ENCODE data around the gene TRIM9.

TRIM9 gene

GRCh38 chr14:51056421-51056820 is 38.5 kb downstream of the TRIM9 start:
- no peak overlapping the region for H2BK120ac ChIP-seq (ENCODE audit: low read depth, low read length)

GRCh38 chr14:51053157-51053556 is 41.7 kb downstream of the TRIM9 start:
- Histone ChIP-seq H2AFZ (ENCODE audit: low read depth, low read length) (no peak overlapping the region), H3K9me3 (ENCODE audit: control insufficient read depth, low read length) (no peaks in the 10 kb centered on the region), H4K91ac (ENCODE audit: low read length) (no peak overlapping the region), H3K27me3 (ENCODE audit: control insufficient read depth in 1 of 2, insufficient read depth in 1 of 2, low read length in 2 of 2) (no peaks in the 10 kb centered on the region), H2BK12ac (ENCODE audit: low read length in 2 of 2) (no peak overlapping the region), H2BK15ac (ENCODE audit: low read depth, poor library complexity, severe bottlenecking) (no peak overlapping the region), H3K9ac (ENCODE audit: low read length) (no peak overlapping the region), H3K14ac (ENCODE audit: low read length in 2 of 2) (no peak overlapping the region), H2BK5ac (ENCODE audit: low read depth, low read length, poor library complexity, severe bottlenecking) (no peak overlapping the region), H3K27ac (ENCODE audit: low read length, poor library complexity, severe bottlenecking) (no peak overlapping the region), H2AK5ac (ENCODE audit: low read length, severe bottlenecking) (no peak overlapping the region), H4K8ac (ENCODE audit: low read length) (no peak overlapping the region), H3K18ac (ENCODE audit: low read depth in 1 of 2, low read length in 2 of 2) (no peak overlapping the region), H2BK120ac (ENCODE audit: low read depth, low read length) (no peak overlapping the region), H3K4me2 (ENCODE audit: low read length, poor library complexity, severe bottlenecking) (no peak overlapping the region), H3K4me1 (ENCODE audit: control insufficient read depth, insufficient read depth, low read depth, low read length) (no peaks in the 10 kb centered on the region), H3K36me3 (ENCODE audit: control insufficient read depth in 1 of 2, insufficient read depth in 2 of 2, low read depth in 1 of 2, low read length in 2 of 2) (no peaks in the 10 kb centered on the region), H3K79me1 (replicated peaks; ENCODE audit: low read length, poor library complexity, severe bottlenecking) (no peaks in the 10 kb centered on the region), H3K4me3 (ENCODE audit: insufficient read depth in 1 of 2, low read depth in 1 of 2, low read length in 2 of 2) (no peak overlapping the region), H3K4ac (ENCODE audit: low read depth in 1 of 2, low read length in 2 of 2) (no peak overlapping the region), H3K23ac (ENCODE audit: low read length in 2 of 2) (no peak overlapping the region)
- no CpG with 5 or more reads among the region's 2 CpGs for WGBS
- DNase-seq, result no peak

More at GRCh38 chr14:51056421-51056820, 38.5 kb downstream of the TRIM9 start:
- no peaks in the 10 kb centered on the region for H3K27me3 ChIP-seq (ENCODE audit: control insufficient read depth in 1 of 2, insufficient read depth in 1 of 2, low read length in 2 of 2)
- no peak overlapping the region for H3K27ac ChIP-seq (ENCODE audit: low read length, poor library complexity, severe bottlenecking)
- H2AK5ac ChIP-seq (ENCODE audit: low read length, severe bottlenecking), result no peak overlapping the region
- no peak overlapping the region for H2BK5ac ChIP-seq (ENCODE audit: low read depth, low read length, poor library complexity, severe bottlenecking)
- no peak overlapping the region for H3K18ac ChIP-seq (ENCODE audit: low read depth in 1 of 2, low read length in 2 of 2)
- H2BK15ac ChIP-seq (ENCODE audit: low read depth, poor library complexity, severe bottlenecking), result no peak overlapping the region
- H2AFZ ChIP-seq (ENCODE audit: low read depth, low read length), result no peak overlapping the region
- no peak overlapping the region for H3K4me3 ChIP-seq (ENCODE audit: insufficient read depth in 1 of 2, low read depth in 1 of 2, low read length in 2 of 2)
- H3K4ac ChIP-seq (ENCODE audit: low read depth in 1 of 2, low read length in 2 of 2), result no peak overlapping the region
- H3K23ac ChIP-seq (ENCODE audit: low read length in 2 of 2), result no peak overlapping the region
- H3K9ac ChIP-seq (ENCODE audit: low read length), result no peak overlapping the region
- no peaks in the 10 kb centered on the region for H3K79me1 ChIP-seq (replicated peaks; ENCODE audit: low read length, poor library complexity, severe bottlenecking)
- H3K9me3 ChIP-seq (ENCODE audit: control insufficient read depth, low read length), result no peaks in the 10 kb centered on the region
- H4K8ac ChIP-seq (ENCODE audit: low read length), result no peak overlapping the region
- no peak overlapping the region for H3K14ac ChIP-seq (ENCODE audit: low read length in 2 of 2)
- no peak for DNase-seq
- H2BK12ac ChIP-seq (ENCODE audit: low read length in 2 of 2), result no peak overlapping the region
- H3K36me3 ChIP-seq (ENCODE audit: control insufficient read depth in 1 of 2, insufficient read depth in 2 of 2, low read depth in 1 of 2, low read length in 2 of 2), result no peaks in the 10 kb centered on the region
- H3K4me1 ChIP-seq (ENCODE audit: control insufficient read depth, insufficient read depth, low read depth, low read length), result no peaks in the 10 kb centered on the region
- no peak overlapping the region for H4K91ac ChIP-seq (ENCODE audit: low read length)
- H3K4me2 ChIP-seq (ENCODE audit: low read length, poor library complexity, severe bottlenecking), result no peak overlapping the region

- H3K27ac ChIP-seq (ENCODE audit: low read length, poor library complexity, severe bottlenecking), result no peak overlapping the region
- H3K14ac ChIP-seq (ENCODE audit: low read length in 2 of 2), result no peak overlapping the region
- no peaks in the 10 kb centered on the region for H3K79me1 ChIP-seq (replicated peaks; ENCODE audit: low read length, poor library complexity, severe bottlenecking)
- H2BK15ac ChIP-seq (ENCODE audit: low read depth, poor library complexity, severe bottlenecking), result no peak overlapping the region
- H3K23ac ChIP-seq (ENCODE audit: low read length in 2 of 2), result no peak overlapping the region
- H4K91ac ChIP-seq (ENCODE audit: low read length), result no peak overlapping the region
- H3K36me3 ChIP-seq (ENCODE audit: control insufficient read depth in 1 of 2, insufficient read depth in 2 of 2, low read depth in 1 of 2, low read length in 2 of 2), result no peaks in the 10 kb centered on the region
- H2BK12ac ChIP-seq (ENCODE audit: low read length in 2 of 2), result no peak overlapping the region
- no peaks in the 10 kb centered on the region for H3K4me1 ChIP-seq (ENCODE audit: control insufficient read depth, insufficient read depth, low read depth, low read length)
- H4K8ac ChIP-seq (ENCODE audit: low read length), result no peak overlapping the region
- no peak overlapping the region for H2BK120ac ChIP-seq (ENCODE audit: low read depth, low read length)
- H3K4ac ChIP-seq (ENCODE audit: low read depth in 1 of 2, low read length in 2 of 2), result no peak overlapping the region
- H2AFZ ChIP-seq (ENCODE audit: low read depth, low read length), result no peak overlapping the region
- no peaks in the 10 kb centered on the region for H3K27me3 ChIP-seq (ENCODE audit: control insufficient read depth in 1 of 2, insufficient read depth in 1 of 2, low read length in 2 of 2)
- no peak for DNase-seq
- no peak overlapping the region for H2BK5ac ChIP-seq (ENCODE audit: low read depth, low read length, poor library complexity, severe bottlenecking)
- H3K9ac ChIP-seq (ENCODE audit: low read length), result no peak overlapping the region
- H2AK5ac ChIP-seq (ENCODE audit: low read length, severe bottlenecking), result no peak overlapping the region
- no peaks in the 10 kb centered on the region for H3K9me3 ChIP-seq (ENCODE audit: control insufficient read depth, low read length)
- no peak overlapping the region for H3K4me2 ChIP-seq (ENCODE audit: low read length, poor library complexity, severe bottlenecking)
- H3K4me3 ChIP-seq (ENCODE audit: insufficient read depth in 1 of 2, low read depth in 1 of 2, low read length in 2 of 2), result no peak overlapping the region
- 91% methylated on average over 3 of the region's 3 CpGs for WGBS
- no peak overlapping the region for H3K18ac ChIP-seq (ENCODE audit: low read depth in 1 of 2, low read length in 2 of 2)
Measured at GRCh38 chr14:51044961-51045360, 49.9 kb downstream of the TRIM9 start.

- WGBS, result 71% methylated on average over 5 of the region's 5 CpGs
- H2AFZ ChIP-seq (ENCODE audit: low read depth, low read length), result no peak overlapping the region
- H3K79me1 ChIP-seq (replicated peaks; ENCODE audit: low read length, poor library complexity, severe bottlenecking), result no peaks in the 10 kb centered on the region
- DNase-seq, result no peak
- no peak overlapping the region for H4K91ac ChIP-seq (ENCODE audit: low read length)
- H4K8ac ChIP-seq (ENCODE audit: low read length), result no peak overlapping the region
- no peak overlapping the region for H3K27ac ChIP-seq (ENCODE audit: low read length, poor library complexity, severe bottlenecking)
- no peaks in the 10 kb centered on the region for H3K36me3 ChIP-seq (ENCODE audit: control insufficient read depth in 1 of 2, insufficient read depth in 2 of 2, low read depth in 1 of 2, low read length in 2 of 2)
- no peaks in the 10 kb centered on the region for H3K4me1 ChIP-seq (ENCODE audit: control insufficient read depth, insufficient read depth, low read depth, low read length)
- H3K4me3 ChIP-seq (ENCODE audit: insufficient read depth in 1 of 2, low read depth in 1 of 2, low read length in 2 of 2), result no peak overlapping the region
- H2BK12ac ChIP-seq (ENCODE audit: low read length in 2 of 2), result no peak overlapping the region
- no peaks in the 10 kb centered on the region for H3K27me3 ChIP-seq (ENCODE audit: control insufficient read depth in 1 of 2, insufficient read depth in 1 of 2, low read length in 2 of 2)
- no peak overlapping the region for H2AK5ac ChIP-seq (ENCODE audit: low read length, severe bottlenecking)
- H3K4ac ChIP-seq (ENCODE audit: low read depth in 1 of 2, low read length in 2 of 2), result no peak overlapping the region
- no peak overlapping the region for H3K23ac ChIP-seq (ENCODE audit: low read length in 2 of 2)
- no peak overlapping the region for H3K4me2 ChIP-seq (ENCODE audit: low read length, poor library complexity, severe bottlenecking)
- no peak overlapping the region for H3K14ac ChIP-seq (ENCODE audit: low read length in 2 of 2)
- no peaks in the 10 kb centered on the region for H3K9me3 ChIP-seq (ENCODE audit: control insufficient read depth, low read length)
- H2BK120ac ChIP-seq (ENCODE audit: low read depth, low read length), result no peak overlapping the region
- no peak overlapping the region for H3K18ac ChIP-seq (ENCODE audit: low read depth in 1 of 2, low read length in 2 of 2)
- H2BK15ac ChIP-seq (ENCODE audit: low read depth, poor library complexity, severe bottlenecking), result no peak overlapping the region
- no peak overlapping the region for H2BK5ac ChIP-seq (ENCODE audit: low read depth, low read length, poor library complexity, severe bottlenecking)
- H3K9ac ChIP-seq (ENCODE audit: low read length), result no peak overlapping the region
Measured at GRCh38 chr14:51041883-51042282, 53.0 kb downstream of the TRIM9 start.

All from mesenchymal stem cell (in vitro differentiated cells and primary cell).